Uterus (tissue), 2 donors: ENCODE data around the gene RNU7-1.

Experiments used
- CTCF ChIP-seq, 4 experiments: fragments of 200-600 bp in 2 of 4; fragments of 450-650 bp in 2 of 4; sonication (generic) in 2 of 4; IDR thresholded peaks; one replicate each; pipeline ENCODE4 v1.5.1; 2016 to 2019; ENCODE audit warnings: antibody characterized with exemption in 4 of 4, mild to moderate bottlenecking in 2 of 4, moderate library complexity in 1 of 4
- POLR2A ChIP-seq, 2 donors: fragments of 450-650 bp; IDR thresholded peaks; one replicate each; pipeline ENCODE4 v1.6.1; 2016; ENCODE audit warnings: antibody characterized with exemption in 2 of 2, mild to moderate bottlenecking in 1 of 2, moderate library complexity in 1 of 2

GRCh38 chr12:6946920-6947374 lies 3.3 kb downstream of the RNU7-1 start:
- TF ChIP-seq CTCF (IDR thresholded peaks at IDR 0.05) (no peak), POLR2A (IDR thresholded peaks at IDR 0.05) (no peak)
